Nephron progenitor cell (in vitro differentiated cells): Measurements from ENCODE around the gene ZBTB48.

Experiments used
- DNase-seq: peaks from one replicate; pipeline ENCODE4 v3.0.0; 2021
- H3K27ac Mint-ChIP-seq: 2 replicates; pipeline ENCODE4 v1.8.0; 2021; ENCODE audit warnings: mild to moderate bottlenecking, moderate library complexity, mixed read lengths
- H3K27me3 Mint-ChIP-seq: 2 replicates; pipeline ENCODE4 v1.8.0; 2021; ENCODE audit warnings: mild to moderate bottlenecking, low read depth, mixed read lengths; ENCODE audit not compliant: poor library complexity
- H3K36me3 Mint-ChIP-seq: 2 replicates; pipeline ENCODE4 v1.8.0; 2021; ENCODE audit warnings: low read depth, mixed read lengths
- H3K4me1 Mint-ChIP-seq: 2 replicates; pipeline ENCODE4 v1.8.0; 2021; ENCODE audit warnings: mixed read lengths
- H3K4me3 Mint-ChIP-seq: 2 replicates; pipeline ENCODE4 v1.8.0; 2021; ENCODE audit warnings: mild to moderate bottlenecking, moderate library complexity, mixed read lengths
- H3K9me3 Mint-ChIP-seq: 2 replicates; pipeline ENCODE4 v1.8.0; 2021; ENCODE audit warnings: mild to moderate bottlenecking, moderate library complexity, mixed read lengths
- TF ChIP-seq, protein P1 (sequence below): fragments of 200-600 bp; sonication (generic); IDR thresholded peaks from 2 replicates; pipeline ENCODE4 v1.5.0; 2021; ENCODE audit warnings: antibody characterized with exemption

ZBTB48 gene

DNA sequence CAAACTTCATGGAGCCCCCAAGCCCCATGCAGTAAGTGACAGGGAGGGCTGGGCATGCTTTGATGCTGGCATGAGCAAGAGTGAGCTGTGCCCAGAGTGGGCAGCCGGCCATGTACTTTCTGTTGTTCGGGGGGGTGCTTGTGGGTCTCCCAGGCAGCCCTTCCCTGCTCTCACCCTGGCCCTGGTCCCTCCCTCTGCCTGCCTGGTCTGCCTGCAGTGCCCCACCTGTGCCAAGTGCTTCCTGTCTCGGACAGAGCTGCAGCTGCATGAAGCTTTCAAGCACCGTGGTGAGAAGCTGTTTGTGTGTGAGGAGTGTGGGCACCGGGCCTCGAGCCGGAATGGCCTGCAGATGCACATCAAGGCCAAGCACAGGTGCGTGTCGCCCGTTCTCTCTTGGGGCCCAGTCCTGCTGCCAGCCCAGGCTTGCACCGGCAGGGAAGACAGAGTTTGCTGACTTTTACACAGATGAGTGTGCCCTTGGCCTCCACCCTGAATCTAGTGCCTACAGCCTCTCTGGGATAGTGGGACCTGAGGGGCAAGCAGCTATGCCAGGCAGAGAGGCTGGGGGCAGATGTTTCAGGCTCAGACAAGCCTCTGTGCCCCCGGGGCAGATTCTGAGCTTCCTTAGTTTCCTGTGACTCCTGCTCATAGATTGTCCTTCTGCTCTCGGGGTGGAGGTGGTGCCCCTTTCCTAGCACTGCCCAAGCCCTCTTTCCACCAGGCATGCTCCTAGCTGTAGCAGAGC is 7.6 kb downstream of the ZBTB48 start:
- no peaks in the 10 kb centered on the region for H3K27me3 Mint-ChIP-seq
- H3K9me3 Mint-ChIP-seq: no peaks in the 10 kb centered on the region
- H3K36me3 Mint-ChIP-seq: peaks cover 11% of the 10 kb centered on the region
- DNase-seq: no peak
- H3K4me3 Mint-ChIP-seq: no peak overlapping the region
- TF ChIP-seq, protein P1, sequence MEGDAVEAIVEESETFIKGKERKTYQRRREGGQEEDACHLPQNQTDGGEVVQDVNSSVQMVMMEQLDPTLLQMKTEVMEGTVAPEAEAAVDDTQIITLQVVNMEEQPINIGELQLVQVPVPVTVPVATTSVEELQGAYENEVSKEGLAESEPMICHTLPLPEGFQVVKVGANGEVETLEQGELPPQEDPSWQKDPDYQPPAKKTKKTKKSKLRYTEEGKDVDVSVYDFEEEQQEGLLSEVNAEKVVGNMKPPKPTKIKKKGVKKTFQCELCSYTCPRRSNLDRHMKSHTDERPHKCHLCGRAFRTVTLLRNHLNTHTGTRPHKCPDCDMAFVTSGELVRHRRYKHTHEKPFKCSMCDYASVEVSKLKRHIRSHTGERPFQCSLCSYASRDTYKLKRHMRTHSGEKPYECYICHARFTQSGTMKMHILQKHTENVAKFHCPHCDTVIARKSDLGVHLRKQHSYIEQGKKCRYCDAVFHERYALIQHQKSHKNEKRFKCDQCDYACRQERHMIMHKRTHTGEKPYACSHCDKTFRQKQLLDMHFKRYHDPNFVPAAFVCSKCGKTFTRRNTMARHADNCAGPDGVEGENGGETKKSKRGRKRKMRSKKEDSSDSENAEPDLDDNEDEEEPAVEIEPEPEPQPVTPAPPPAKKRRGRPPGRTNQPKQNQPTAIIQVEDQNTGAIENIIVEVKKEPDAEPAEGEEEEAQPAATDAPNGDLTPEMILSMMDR: no peak
- peaks cover 23% of the 10 kb centered on the region for H3K4me1 Mint-ChIP-seq
- peak overlapping the region; percentile 57 for H3K27ac Mint-ChIP-seq

DNA sequence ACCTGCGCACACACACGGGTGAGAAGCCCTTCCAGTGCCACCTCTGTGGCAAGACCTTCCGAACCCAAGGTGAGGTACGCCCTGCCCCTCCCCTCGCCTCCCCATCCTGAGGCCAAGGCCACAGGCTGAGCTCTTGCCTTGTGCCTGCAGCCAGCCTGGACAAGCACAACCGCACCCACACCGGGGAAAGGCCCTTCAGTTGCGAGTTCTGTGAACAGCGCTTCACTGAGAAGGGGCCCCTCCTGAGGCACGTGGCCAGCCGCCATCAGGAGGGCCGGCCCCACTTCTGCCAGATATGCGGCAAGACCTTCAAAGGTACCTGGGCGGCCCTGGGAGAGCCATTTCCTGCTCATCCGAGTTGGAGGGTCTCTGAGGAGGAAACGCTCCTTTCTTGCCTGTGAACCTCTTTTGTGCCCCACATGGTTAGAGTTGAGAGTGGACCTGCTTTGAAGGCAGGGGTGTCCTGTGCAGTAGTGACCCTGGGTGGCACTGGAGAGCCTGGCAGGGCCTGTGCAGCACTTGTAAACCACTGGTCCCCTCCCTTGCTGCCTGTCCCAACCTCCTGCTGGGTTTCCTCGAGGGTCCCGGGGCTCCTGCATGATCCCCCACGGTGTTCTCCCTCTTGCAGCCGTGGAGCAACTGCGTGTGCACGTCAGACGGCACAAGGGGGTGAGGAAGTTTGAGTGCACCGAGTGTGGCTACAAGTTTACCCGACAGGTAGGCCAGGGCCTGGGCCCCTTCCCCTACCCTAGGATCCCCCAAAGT is 8.5 kb downstream of the ZBTB48 start:
- Mint-ChIP-seq H3K4me1 (peaks cover 21% of the 10 kb centered on the region), H3K27ac (peak overlapping the region; percentile 61), H3K4me3 (no peak overlapping the region), H3K27me3 (no peaks in the 10 kb centered on the region), H3K9me3 (no peaks in the 10 kb centered on the region), H3K36me3 (peaks cover 11% of the 10 kb centered on the region)
- TF ChIP-seq, protein P1: no peak
- no peak for DNase-seq

GRCh38 chr1:6588893-6589520 is 9.2 kb downstream of the ZBTB48 start:
- peaks cover 14% of the 10 kb centered on the region for H3K36me3 Mint-ChIP-seq
- peaks cover 21% of the 10 kb centered on the region for H3K4me1 Mint-ChIP-seq
- H3K27ac Mint-ChIP-seq: peak overlapping the region; percentile 89
- TF ChIP-seq, protein P1: no peak
- no peak overlapping the region for H3K4me3 Mint-ChIP-seq
- no peak for DNase-seq
- no peaks in the 10 kb centered on the region for H3K9me3 Mint-ChIP-seq
- no peaks in the 10 kb centered on the region for H3K27me3 Mint-ChIP-seq

GRCh38 chr1:6590046-6590445 is 10.3 kb downstream of the ZBTB48 start:
- Mint-ChIP-seq H3K4me3 (no peak overlapping the region), H3K4me1 (peaks cover 15% of the 10 kb centered on the region), H3K9me3 (no peaks in the 10 kb centered on the region), H3K27ac (peak overlapping the region; percentile 83), H3K36me3 (peaks cover 20% of the 10 kb centered on the region), H3K27me3 (no peaks in the 10 kb centered on the region)
- no peak for DNase-seq
- TF ChIP-seq, protein P1: no peak

GRCh38 chr1:6591222-6591621 is 11.4 kb downstream of the ZBTB48 start:
- DNase-seq: no peak
- Mint-ChIP-seq H3K27ac (no peak overlapping the region), H3K36me3 (peaks cover 31% of the 10 kb centered on the region), H3K27me3 (no peaks in the 10 kb centered on the region), H3K4me1 (peaks cover 19% of the 10 kb centered on the region), H3K9me3 (no peaks in the 10 kb centered on the region), H3K4me3 (no peak overlapping the region)
- TF ChIP-seq, protein P1: no peak
